GM20000 (cell line): Measurements from ENCODE around the gene RIMBP2.

Experiments
- DNase-seq: peaks from one replicate; pipeline ENCODE4 v3.0.0; 2012; ENCODE audit warnings: low spot score
- TF ChIP-seq, protein P1 (sequence below): IDR thresholded peaks from 2 replicates; pipeline ENCODE4 v1.5.1; 2012; ENCODE audit warnings: mild to moderate bottlenecking, control low read depth; ENCODE audit errors: extremely low read depth, missing control alignments

The RIMBP2 gene

GRCh38 chr12:130441771-130442760 lies 274.0 kb downstream of the RIMBP2 start:
- DNase-seq = no peak
- TF ChIP-seq, protein P1, sequence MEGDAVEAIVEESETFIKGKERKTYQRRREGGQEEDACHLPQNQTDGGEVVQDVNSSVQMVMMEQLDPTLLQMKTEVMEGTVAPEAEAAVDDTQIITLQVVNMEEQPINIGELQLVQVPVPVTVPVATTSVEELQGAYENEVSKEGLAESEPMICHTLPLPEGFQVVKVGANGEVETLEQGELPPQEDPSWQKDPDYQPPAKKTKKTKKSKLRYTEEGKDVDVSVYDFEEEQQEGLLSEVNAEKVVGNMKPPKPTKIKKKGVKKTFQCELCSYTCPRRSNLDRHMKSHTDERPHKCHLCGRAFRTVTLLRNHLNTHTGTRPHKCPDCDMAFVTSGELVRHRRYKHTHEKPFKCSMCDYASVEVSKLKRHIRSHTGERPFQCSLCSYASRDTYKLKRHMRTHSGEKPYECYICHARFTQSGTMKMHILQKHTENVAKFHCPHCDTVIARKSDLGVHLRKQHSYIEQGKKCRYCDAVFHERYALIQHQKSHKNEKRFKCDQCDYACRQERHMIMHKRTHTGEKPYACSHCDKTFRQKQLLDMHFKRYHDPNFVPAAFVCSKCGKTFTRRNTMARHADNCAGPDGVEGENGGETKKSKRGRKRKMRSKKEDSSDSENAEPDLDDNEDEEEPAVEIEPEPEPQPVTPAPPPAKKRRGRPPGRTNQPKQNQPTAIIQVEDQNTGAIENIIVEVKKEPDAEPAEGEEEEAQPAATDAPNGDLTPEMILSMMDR = no peak

GRCh38 chr12:130440411-130441080 lies 275.6 kb downstream of the RIMBP2 start:
- TF ChIP-seq, protein P1 = no peak
- no peak for DNase-seq

- no peak for DNase-seq
- TF ChIP-seq, protein P1 = no peak
Measured at GRCh38 chr12:130439250-130439649, 276.8 kb downstream of the RIMBP2 start.

DNA sequence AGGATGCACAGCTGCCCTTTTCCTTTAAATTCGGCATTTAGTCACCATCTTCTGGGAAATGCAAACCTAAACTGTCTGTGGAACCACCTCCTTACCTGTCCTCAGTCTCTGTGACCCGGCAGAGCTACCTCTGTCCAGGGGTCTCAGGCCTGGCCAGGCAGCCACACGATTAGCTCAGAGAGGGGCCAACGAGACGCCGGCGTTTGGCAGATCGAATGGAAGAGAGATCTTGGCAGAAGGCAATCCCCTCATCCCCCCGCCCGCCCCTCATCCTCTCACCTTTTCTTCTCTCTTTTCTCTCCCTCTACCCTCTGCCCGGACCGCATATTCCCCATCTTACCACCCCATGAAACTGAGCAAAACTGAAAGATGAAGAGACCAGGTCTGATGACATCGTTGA lies 277.4 kb downstream of the RIMBP2 start:
- no peak for DNase-seq
- TF ChIP-seq, protein P1 = no peak

- no peak for DNase-seq
- TF ChIP-seq, protein P1 = no peak
Measured at GRCh38 chr12:130438243-130438620, 277.9 kb downstream of the RIMBP2 start.

- no peak for DNase-seq
- TF ChIP-seq, protein P1 = no peak
Measured at GRCh38 chr12:130437555-130438242, 278.4 kb downstream of the RIMBP2 start.
